ENCODE results near the gene RFFL.
"Not testable (repeated sequence)": the region's sequence is repeated elsewhere in the genome, so short reads cannot be mapped to it uniquely, and the experiment has no call there.

RFFL gene

GRCh38 chr17:35046740-35047283, 16.7 kb downstream of the RFFL start:
- peak; percentile 62 for DNase-seq

- DNase-seq, result no peak
Observed at GRCh38 chr17:35046245-35046644, 17.3 kb downstream of the RFFL start.

DNA sequence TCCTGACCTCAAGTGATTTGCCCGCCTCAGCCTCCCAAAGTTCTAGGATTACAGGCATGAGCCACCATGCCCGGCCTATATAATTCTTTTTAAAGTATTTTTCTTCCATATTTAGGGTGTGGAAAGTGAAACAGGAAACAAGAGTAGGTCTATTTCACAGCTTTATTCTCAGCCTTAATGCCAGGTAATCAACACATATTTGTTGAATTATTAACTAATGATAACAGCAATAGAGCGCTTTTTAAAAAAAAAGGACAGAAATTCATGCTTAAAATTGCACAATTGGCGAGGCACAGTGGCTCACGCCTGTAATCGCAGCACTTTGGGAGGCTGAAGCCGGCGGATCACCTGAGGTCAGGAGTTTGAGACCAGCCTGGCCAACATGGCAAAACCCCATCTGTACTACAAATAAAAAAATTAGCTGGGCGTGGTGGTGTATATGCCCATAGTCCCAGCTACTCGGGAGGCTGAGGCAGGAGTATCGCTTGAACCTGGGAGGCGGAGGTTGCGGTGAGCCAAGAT, 18.0 kb downstream of the RFFL start:
- DNase-seq, result not testable (repeated sequence)

DNA sequence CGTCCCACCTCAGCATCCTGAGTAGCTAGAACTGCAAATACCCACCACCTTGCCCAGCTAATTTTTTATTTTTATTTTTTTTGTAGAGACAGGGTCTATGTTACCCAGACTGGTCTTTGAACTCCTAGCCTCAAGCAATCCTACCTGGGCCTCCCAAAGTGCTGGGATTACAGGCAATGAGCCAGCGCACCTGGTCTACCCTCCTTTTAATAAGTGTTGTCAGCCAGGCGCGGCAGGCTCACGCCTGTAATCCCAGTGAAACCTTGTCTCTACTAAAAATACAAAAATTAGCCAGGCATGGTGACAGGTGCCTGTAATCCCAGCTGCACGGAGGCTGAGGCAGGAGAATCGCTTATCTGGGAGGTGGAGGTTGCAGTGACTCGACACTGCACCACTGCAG, 19.3 kb downstream of the RFFL start:
- DNase-seq, result no peak

GRCh38 chr17:35041390-35041789, 22.1 kb downstream of the RFFL start:
- no peak for DNase-seq

DNA sequence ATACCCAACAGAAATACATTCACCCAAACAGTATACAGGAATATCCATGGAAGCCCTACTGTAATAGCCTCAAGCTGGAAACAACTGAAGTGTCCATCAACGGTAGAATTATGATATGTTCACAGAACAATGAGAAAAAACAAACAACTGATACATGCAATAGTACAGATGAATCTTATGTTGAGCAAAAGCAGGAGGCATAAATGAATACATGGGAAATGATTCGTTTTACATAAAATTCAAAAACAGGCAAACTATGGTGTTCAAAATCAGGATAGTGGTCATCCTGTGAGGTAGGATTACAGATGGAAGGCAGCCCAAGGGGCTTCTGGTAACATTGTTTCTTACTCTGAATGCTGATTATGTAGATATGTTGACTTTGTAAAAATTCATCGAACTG, 25.1 kb downstream of the RFFL start:
- no peak for DNase-seq

DNA sequence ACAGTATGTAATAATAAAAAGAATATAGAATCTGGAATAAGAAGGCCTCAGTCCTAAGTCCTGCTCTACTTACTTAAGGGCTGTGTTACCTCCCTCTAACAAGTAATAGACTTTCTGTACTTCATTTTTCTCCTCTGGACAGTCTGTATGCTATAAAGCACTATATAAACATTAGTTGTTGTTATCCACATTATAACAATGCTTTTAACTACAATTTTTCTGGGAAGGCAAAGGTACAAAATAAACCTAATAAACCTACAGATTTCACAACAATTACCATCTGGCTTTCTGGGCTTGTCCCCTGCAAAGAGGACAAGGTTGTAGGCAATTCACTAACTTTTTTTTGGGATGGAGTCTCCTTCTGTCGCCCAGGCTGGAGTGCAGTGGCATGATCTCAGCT, 32.7 kb downstream of the RFFL start:
- no peak for DNase-seq

GRCh38 chr17:35028531-35029262, 34.8 kb downstream of the RFFL start:
- no peak for DNase-seq

DNA sequence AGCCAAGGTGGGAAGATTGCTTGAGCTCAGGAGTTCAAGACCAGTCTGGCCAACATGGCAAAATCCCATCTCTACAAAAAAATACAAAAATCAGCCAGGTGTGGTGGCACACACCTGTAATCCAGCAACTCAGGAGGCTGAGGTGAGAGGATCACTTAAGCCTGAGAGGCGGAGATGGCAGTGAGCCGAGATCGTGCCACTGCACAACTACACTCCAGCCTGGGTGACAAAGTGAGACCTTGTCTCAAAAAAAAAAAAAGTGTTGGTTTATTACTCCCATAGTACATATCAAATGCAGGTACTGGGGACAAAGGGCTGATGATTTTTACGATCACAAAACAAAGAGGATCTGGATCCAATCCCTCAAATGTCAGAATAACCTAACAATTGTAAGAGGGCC, 35.4 kb downstream of the RFFL start:
- DNase-seq, result not testable (repeated sequence)

GRCh38 chr17:35025541-35025940, 38.0 kb downstream of the RFFL start:
- no peak for DNase-seq

DNA sequence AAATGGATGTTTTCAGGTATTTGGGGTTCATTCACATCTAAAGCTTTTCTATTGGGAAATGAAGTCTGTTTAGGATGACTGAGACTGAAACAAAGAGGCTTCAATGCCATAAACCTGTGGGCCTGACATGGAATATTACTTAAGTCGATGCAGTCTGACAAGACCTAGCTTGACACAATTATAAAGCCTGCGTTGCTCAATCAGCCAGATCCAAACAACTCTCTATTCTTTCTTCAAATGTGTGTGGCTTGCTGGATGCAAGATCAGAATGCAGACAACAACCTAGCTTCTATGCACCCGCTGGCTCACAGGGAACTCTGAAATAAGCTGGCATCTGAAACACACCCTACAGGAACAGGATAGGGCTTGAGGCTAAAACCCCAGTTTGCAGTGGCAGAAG, 40.0 kb downstream of the RFFL start:
- DNase-seq, result no peak

GRCh38 chr17:35022536-35023063, 40.9 kb downstream of the RFFL start:
- peak; percentile 82 for DNase-seq

- no peak for DNase-seq
Observed at GRCh38 chr17:35021520-35022380, 41.8 kb downstream of the RFFL start.

DNA sequence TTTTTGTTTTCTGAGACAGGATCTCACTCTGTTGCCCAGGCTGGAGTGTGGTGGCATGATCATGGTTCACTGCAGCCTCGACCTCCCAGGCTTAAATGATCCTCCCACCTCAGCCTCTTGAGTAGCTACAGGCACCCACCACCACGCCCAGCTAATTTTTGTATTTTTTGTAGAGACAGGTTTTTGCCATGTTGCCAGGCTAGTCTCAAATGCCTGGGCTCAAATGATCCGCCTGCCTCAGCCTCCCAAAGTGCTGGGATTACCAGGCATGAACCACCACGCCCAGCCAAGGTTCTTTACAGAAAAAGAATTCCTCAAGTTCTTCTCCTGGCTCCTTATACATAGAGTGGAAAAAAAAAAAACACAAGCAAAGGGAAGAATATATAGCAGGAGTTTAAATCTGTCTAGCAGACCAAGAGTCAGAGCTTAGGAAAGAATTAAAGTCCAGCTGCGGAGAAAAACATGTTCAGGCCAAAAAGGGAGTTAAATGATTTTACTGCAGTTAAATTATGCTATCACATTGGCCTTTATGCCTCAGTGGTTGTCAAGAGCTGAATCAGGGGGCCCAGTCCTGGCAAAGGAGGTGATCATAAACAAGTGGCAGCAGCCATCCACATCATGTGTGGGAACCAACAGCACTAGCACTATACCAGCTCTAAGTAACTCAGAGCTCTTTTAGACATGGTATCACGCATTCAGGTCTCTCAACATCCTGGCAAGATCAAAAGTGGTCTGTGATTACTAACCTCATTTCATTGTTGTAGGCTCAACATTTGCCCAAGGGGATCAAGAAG, 43.9 kb downstream of the RFFL start:
- DNase-seq, result no peak

- no peak for DNase-seq
Observed at GRCh38 chr17:35018814-35019213, 44.7 kb downstream of the RFFL start.

- DNase-seq, result no peak
Observed at GRCh38 chr17:35017021-35017420, 46.5 kb downstream of the RFFL start.

GRCh38 chr17:35016369-35016768, 47.1 kb downstream of the RFFL start:
- no peak for DNase-seq

GRCh38 chr17:35011671-35012216, 51.8 kb downstream of the RFFL start:
- DNase-seq, result no peak

GRCh38 chr17:35010093-35010492, 53.4 kb downstream of the RFFL start:
- DNase-seq, result no peak

DNA sequence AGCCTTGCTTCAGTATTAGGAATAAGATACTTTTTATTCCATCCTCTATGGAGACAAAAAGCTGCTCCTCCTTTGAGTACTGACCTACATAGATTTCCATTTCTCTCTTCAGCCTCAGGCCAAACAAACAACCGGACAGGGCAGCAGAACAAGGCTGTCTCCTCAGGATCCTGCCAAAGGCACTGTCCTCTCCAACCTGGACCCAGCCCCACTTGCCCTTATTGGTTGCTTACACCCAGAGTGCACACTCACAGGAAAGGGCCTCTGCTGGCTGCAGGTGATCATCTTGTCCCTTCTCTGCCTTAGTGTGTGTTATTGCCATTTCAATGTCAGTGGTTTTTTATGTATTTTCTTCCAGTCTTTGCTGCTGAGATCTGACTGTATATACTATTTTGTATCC, 56.5 kb downstream of the RFFL start:
- DNase-seq, result no peak

DNA sequence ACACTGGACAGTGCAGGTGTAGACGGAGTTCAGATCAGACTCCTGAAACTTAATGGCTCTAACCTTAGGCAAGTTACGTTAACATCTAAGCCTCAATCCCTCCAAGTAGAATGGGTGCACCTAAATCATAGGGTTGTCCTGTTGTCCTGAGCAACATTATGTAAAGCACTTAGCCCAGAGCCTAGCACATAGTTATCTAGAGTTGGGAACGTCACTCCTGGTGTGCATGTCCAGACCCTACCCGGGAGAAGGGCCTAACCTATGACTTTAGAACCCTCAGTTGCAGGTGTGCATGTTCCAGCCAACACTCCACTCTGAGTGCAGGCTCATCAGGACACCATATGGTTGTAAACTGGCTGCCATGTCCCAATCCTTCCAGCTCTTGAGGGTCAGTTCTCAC, 57.2 kb downstream of the RFFL start:
- DNase-seq, result no peak

GRCh38 chr17:35003778-35004177, 59.7 kb downstream of the RFFL start:
- no peak for DNase-seq

Measured in stimulated activated CD8-positive, alpha-beta memory T cell treated with anti-CD3 and anti-CD28 coated beads, Interleukin-4, amount 100 ng/mL, for 48 hours (primary cell).